ENCODE results near the gene TEKTIP1. TPM values are rescaled to one million over a fixed set of nuclear protein-coding genes. Genes with fewer than 3 reads are reported as not detected.

The TEKTIP1 gene
- polyA plus RNA-seq, 1 donor from 2014 or later = not detected

DNA sequence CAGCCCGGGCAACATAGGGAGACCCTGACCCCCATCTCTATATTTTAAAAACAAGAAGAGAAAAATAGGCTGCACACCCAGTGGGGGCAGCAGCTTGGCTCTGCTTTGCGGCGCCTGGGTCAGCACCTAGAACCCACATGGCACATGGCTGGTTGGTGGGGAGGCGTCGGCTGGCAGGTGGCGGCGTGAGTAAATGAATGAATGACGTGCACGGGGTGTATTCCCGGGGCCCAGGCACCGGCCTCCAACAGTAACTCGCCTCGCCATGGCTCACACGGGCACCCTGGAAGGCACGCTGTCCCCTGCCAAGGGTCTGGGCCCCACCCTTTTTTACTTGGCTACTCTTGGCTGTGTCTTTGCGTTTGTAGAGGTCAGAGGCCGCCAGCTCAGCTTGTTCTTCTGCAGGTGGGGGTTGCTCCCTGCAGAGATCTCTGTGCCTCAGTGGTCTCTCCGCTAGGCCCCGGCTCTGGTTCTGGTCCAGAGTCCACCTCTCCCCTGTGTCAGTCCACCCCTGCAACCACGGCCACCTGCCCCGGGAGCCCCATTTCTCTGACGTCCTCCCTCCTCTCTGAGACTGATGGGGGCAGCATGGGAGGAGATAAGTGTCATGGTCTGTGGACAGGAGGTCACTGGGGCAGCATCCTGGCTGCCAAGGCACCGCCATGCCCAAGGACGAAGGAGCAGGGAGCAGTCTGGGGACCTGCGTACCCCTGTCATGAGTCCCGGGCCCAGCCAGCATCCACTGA lies 27.3 kb upstream of the TEKTIP1 start:
- no peak overlapping the region for H3K27ac ChIP-seq (ENCODE audit: low read length)

GRCh38 chr19:3512562-3513228 lies 26.3 kb upstream of the TEKTIP1 start:
- Histone ChIP-seq H3K79me2 (replicated peaks; ENCODE audit: insufficient read depth, low read length) (peaks cover 54% of the 10 kb centered on the region), H3K9ac (ENCODE audit: low read length) (no peak overlapping the region), H3K9me2 (ENCODE audit: insufficient read depth, low read length) (no peaks in the 10 kb centered on the region), H3K27ac (ENCODE audit: low read length) (no peak overlapping the region), H3K4me2 (ENCODE audit: low read length) (no peak overlapping the region), H2AFZ (ENCODE audit: low read depth, low read length) (no peak overlapping the region), H3F3A (ENCODE audit: insufficient read depth, low read length, poor library complexity, severe bottlenecking) (no peaks in the 10 kb centered on the region), H3K36me3 (ENCODE audit: insufficient read depth, low read length) (no peaks in the 10 kb centered on the region), H3K9me3 (ENCODE audit: low read length) (no peaks in the 10 kb centered on the region), H3K27me3 (ENCODE audit: insufficient read depth, low read depth, low read length) (no peaks in the 10 kb centered on the region), H4K20me1 (ENCODE audit: insufficient read depth) (peaks cover 27% of the 10 kb centered on the region), H3K4me3 (ENCODE audit: low read length) (no peak overlapping the region)
- TF ChIP-seq TAF1 (IDR thresholded peaks at IDR 0.05; ENCODE audit: low read depth) = no peak

More for the DNA sequence above, 27.3 kb upstream of the TEKTIP1 start:
- H2AFZ ChIP-seq (ENCODE audit: low read depth, low read length) = no peak overlapping the region
- peaks cover 62% of the 10 kb centered on the region for H3K79me2 ChIP-seq (replicated peaks; ENCODE audit: insufficient read depth, low read length)
- H4K20me1 ChIP-seq (ENCODE audit: insufficient read depth) = peaks cover 27% of the 10 kb centered on the region
- H3F3A ChIP-seq (ENCODE audit: insufficient read depth, low read length, poor library complexity, severe bottlenecking) = no peaks in the 10 kb centered on the region
- H3K9me3 ChIP-seq (ENCODE audit: low read length) = no peaks in the 10 kb centered on the region
- H3K27me3 ChIP-seq (ENCODE audit: insufficient read depth, low read depth, low read length) = no peaks in the 10 kb centered on the region
- H3K4me3 ChIP-seq (ENCODE audit: low read length) = no peak overlapping the region
- H3K36me3 ChIP-seq (ENCODE audit: insufficient read depth, low read length) = no peaks in the 10 kb centered on the region
- H3K4me2 ChIP-seq (ENCODE audit: low read length) = no peak overlapping the region
- H3K9ac ChIP-seq (ENCODE audit: low read length) = no peak overlapping the region
- TF ChIP-seq EZH2 (IDR thresholded peaks at IDR 0.05; ENCODE audit: borderline replicate concordance, insufficient read depth, low read length, poor library complexity, severe bottlenecking) = no peak
- TF ChIP-seq SMC3 (conservative IDR thresholded peaks at IDR 0.05; ENCODE audit: poor library complexity) = no peak
- no peak for TF ChIP-seq POLR2AphosphoS5 (IDR thresholded peaks at IDR 0.05)
- TF ChIP-seq RAD21 (conservative IDR thresholded peaks at IDR 0.05) = no peak
- no peak for TF ChIP-seq EP300 (conservative IDR thresholded peaks at IDR 0.05; ENCODE audit: poor library complexity, severe bottlenecking)
- TF ChIP-seq, protein P1, sequence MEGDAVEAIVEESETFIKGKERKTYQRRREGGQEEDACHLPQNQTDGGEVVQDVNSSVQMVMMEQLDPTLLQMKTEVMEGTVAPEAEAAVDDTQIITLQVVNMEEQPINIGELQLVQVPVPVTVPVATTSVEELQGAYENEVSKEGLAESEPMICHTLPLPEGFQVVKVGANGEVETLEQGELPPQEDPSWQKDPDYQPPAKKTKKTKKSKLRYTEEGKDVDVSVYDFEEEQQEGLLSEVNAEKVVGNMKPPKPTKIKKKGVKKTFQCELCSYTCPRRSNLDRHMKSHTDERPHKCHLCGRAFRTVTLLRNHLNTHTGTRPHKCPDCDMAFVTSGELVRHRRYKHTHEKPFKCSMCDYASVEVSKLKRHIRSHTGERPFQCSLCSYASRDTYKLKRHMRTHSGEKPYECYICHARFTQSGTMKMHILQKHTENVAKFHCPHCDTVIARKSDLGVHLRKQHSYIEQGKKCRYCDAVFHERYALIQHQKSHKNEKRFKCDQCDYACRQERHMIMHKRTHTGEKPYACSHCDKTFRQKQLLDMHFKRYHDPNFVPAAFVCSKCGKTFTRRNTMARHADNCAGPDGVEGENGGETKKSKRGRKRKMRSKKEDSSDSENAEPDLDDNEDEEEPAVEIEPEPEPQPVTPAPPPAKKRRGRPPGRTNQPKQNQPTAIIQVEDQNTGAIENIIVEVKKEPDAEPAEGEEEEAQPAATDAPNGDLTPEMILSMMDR (IDR thresholded peaks at IDR 0.05; ENCODE audit: poor library complexity, severe bottlenecking) = no peak
- no peaks in the 10 kb centered on the region for H3K9me2 ChIP-seq (ENCODE audit: insufficient read depth, low read length)

DNA sequence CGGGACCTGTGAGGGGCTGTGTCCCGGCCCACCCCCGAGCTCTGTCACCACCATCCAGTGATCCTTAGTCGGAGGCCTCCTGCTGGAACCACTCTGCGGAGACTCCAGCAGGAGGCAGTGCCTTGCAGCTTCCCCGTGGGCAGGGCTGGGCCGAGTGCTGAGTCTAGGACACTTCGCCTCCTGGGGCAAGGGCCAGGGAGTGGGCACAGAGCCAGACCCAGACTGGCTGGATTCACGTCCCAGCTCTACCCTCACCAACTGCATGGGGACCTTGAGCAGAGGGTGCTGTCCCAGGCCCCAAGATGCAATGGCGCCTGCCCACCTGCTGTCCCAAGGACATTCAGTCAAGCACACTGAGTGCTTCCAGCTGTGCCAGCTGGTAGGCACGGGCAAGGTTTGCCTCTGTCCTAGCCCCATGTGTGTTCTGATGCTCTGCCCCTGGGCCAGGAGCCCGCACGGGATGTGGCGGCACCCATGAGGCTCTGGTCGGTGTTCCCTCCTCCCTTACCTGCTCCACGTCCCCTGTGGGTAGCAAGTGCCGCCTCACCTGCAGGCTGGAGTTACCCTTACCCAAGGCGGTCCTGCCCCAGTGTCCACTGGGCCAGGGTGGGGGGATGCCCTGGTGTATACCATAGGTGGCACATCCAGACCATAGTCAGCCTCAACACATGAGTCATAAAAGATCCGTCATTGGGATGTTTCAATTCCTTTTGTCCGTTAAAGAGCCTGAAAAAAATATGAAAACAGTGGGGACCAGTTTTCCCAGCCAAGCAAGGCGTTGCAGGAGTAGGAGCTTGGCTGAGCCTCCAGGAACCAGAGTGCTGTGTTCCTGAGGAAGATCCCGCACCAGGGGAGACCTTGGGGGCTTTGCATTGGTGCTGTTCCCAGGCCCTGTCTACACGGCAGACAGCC lies 25.5 kb upstream of the TEKTIP1 start:
- TF ChIP-seq, protein P1 (IDR thresholded peaks at IDR 0.05; ENCODE audit: poor library complexity, severe bottlenecking) = no peak
- TF ChIP-seq RAD21 (conservative IDR thresholded peaks at IDR 0.05) (no peak), REST (IDR thresholded peaks at IDR 0.05; ENCODE audit: borderline replicate concordance) (no peak), SMC3 (conservative IDR thresholded peaks at IDR 0.05; ENCODE audit: poor library complexity) (no peak), TAF1 (IDR thresholded peaks at IDR 0.05; ENCODE audit: low read depth) (no peak), EZH2 (IDR thresholded peaks at IDR 0.05; ENCODE audit: borderline replicate concordance, insufficient read depth, low read length, poor library complexity, severe bottlenecking) (no peak), POLR2AphosphoS5 (IDR thresholded peaks at IDR 0.05) (no peak), EP300 (conservative IDR thresholded peaks at IDR 0.05; ENCODE audit: poor library complexity, severe bottlenecking) (no peak), MXI1 (conservative IDR thresholded peaks at IDR 0.05; ENCODE audit: poor library complexity, severe bottlenecking) (no peak)
- Histone ChIP-seq H3K9me3 (ENCODE audit: low read length) (no peaks in the 10 kb centered on the region), H3K4me2 (ENCODE audit: low read length) (no peak overlapping the region), H3K79me2 (replicated peaks; ENCODE audit: insufficient read depth, low read length) (peaks cover 55% of the 10 kb centered on the region), H3K9ac (ENCODE audit: low read length) (no peak overlapping the region), H3K27me3 (ENCODE audit: insufficient read depth, low read depth, low read length) (no peaks in the 10 kb centered on the region), H4K20me1 (ENCODE audit: insufficient read depth) (peaks cover 31% of the 10 kb centered on the region), H3K27ac (ENCODE audit: low read length) (no peak overlapping the region), H3F3A (ENCODE audit: insufficient read depth, low read length, poor library complexity, severe bottlenecking) (no peaks in the 10 kb centered on the region), H3K4me3 (ENCODE audit: low read length) (no peak overlapping the region), H3K36me3 (ENCODE audit: insufficient read depth, low read length) (no peaks in the 10 kb centered on the region), H2AFZ (ENCODE audit: low read depth, low read length) (no peak overlapping the region), H3K9me2 (ENCODE audit: insufficient read depth, low read length) (no peaks in the 10 kb centered on the region)

All from neural cell (in vitro differentiated cells).